HAP-1 (cell line): ENCODE data around the gene HSPA4.

Experiments used
- DNase-seq, 2 experiments: peaks; one replicate each; pipeline ENCODE4 v3.0.0-alpha.2; 2016 to 2020; ENCODE audit warnings: low spot score in 2 of 2
- H3K27me3 ChIP-seq: fragments of 250-450 bp; sonication (Bioruptor Pico); 2 replicates; pipeline ENCODE4 v1.5.1; 2020; ENCODE audit warnings: low read depth, mild to moderate bottlenecking, moderate library complexity
- H3K36me3 ChIP-seq: fragments of 250-450 bp; sonication (Bioruptor Pico); replicated peaks from 2 replicates; pipeline ENCODE4 v1.5.1; 2020; ENCODE audit warnings: mild to moderate bottlenecking
- H3K4me1 ChIP-seq: fragments of 250-450 bp; sonication (Bioruptor Pico); 2 replicates; pipeline ENCODE4 v1.5.1; 2020; ENCODE audit warnings: mild to moderate bottlenecking
- H3K4me3 ChIP-seq: fragments of 250-450 bp; sonication (Bioruptor Pico); 2 replicates; pipeline ENCODE4 v1.5.1; 2020; ENCODE audit warnings: mild to moderate bottlenecking, moderate library complexity
- H3K9me3 ChIP-seq: fragments of 250-450 bp; sonication (Bioruptor Pico); 2 replicates; pipeline ENCODE4 v1.5.1; 2020; ENCODE audit warnings: mild to moderate bottlenecking, moderate library complexity
- in situ Hi-C: fragments of 300-500 bp; cut with MboI; formaldehyde crosslinking; loops from 3 replicates; pipeline ENCODE4 v1.14.3; 2020; ENCODE audit warnings: low sequenced_read_pairs, inconsistent platforms, mixed read lengths

The HSPA4 gene

DNA sequence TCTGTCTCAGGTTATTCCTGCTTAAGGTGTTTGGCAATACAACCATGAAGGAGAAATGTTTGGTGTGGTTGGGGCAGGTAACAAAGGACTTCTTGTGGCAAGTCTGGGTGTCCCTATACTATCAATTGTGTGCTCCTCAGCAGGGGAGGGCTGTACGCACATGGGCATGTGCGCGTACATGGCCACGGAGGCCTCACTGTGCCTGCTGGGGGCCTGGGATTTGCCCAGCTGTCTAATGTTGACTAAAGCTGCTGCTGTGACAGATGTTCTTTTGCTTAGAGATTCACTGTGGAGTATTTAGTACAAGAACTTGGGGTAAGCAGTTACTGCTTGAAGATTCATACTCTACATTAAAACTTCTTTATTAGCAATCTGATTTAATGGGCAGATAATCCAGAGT is 97.5 kb downstream of the HSPA4 start:
- DNase-seq = no peak
- in situ Hi-C loops = no loop called here
- Histone ChIP-seq H3K27me3 (no peaks in the 10 kb centered on the region), H3K36me3 (no peaks in the 10 kb centered on the region), H3K4me3 (no peak overlapping the region), H3K9me3 (no peaks in the 10 kb centered on the region), H3K4me1 (no peaks in the 10 kb centered on the region)

DNA sequence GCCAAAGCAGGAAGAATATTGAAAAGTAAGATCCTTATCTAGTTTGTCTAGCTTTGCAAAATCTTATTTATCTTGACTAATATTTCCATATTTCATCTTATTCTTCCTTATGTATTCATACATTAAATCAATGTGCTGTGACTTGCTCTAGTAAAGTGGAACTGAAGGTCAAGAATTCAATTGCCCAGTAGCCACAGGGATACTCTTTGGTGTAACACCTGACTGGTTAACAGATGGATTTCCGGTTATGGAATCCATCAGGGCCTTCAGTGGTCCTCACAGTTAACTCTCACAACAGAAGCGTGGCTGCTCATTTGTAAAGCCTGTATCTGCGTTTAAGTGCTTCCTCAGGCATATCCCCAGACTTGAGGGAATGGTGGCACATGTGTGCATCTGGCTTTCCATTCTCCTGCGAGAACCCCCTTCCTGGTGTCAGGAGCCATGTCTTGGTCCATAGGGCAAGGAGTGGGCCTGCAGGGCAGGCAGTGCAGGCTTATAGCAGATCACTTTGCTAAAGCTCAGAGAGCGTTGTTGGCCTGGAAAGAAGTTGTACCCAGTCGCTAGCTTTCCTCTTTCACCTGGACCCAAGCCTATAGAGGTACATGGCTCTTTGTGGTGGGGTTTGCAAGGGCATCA is 99.2 kb downstream of the HSPA4 start:
- in situ Hi-C loops = no loop called here
- Histone ChIP-seq H3K4me3 (no peak overlapping the region), H3K36me3 (no peaks in the 10 kb centered on the region), H3K4me1 (no peaks in the 10 kb centered on the region), H3K9me3 (no peaks in the 10 kb centered on the region), H3K27me3 (no peaks in the 10 kb centered on the region)
- DNase-seq = no peak

DNA sequence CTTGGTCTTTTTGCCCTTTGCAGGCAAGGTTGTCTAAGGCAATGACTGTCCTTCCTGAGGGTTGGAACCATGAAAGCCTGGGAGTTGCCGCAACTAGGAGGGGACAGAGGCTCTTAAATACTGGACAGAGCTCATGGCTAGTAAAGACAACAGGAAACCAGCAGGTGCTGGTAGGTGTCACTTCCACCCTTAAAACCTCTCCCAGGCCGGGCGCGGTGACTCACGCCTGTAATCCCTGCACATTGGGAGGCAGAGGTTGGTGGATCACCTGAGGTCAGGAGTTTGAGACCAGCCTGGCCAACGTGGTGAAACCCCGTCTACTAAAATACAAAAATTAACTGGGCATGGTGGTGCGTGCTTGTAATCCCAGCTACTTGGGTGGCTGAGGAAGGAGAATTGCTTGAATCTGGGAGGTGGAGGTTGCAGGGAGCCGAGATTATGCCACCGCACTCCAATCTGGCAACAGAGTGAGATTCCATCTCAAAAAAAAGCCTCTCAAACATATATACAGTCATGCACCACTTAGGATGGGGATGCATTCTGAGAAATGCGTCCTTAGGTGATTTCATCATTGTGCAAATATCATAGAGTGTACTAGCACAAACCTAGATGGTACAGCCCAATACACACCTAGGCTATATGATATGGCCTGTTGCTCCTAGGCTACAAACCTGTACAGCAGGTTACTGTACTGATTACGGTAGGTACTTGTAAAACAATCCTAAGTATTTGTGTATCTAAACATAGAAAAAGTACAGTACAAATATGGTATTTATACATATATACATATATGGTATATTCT is 102.7 kb downstream of the HSPA4 start:
- Histone ChIP-seq H3K4me3 (no peak overlapping the region), H3K4me1 (no peaks in the 10 kb centered on the region), H3K9me3 (no peaks in the 10 kb centered on the region), H3K36me3 (no peaks in the 10 kb centered on the region), H3K27me3 (no peaks in the 10 kb centered on the region)
- in situ Hi-C loops = no loop called here
- no peak for DNase-seq

GRCh38 chr5:133155326-133155969 is 103.6 kb downstream of the HSPA4 start:
- Histone ChIP-seq H3K9me3 (no peaks in the 10 kb centered on the region), H3K27me3 (no peaks in the 10 kb centered on the region), H3K4me1 (no peaks in the 10 kb centered on the region), H3K4me3 (no peak overlapping the region), H3K36me3 (no peaks in the 10 kb centered on the region)
- in situ Hi-C loops = no loop called here
- DNase-seq = no peak
